Mesothelial cell of epicardium (in vitro differentiated cells): ENCODE measurements around the gene PLEKHA6. TPM values are rescaled to one million over a fixed set of nuclear protein-coding genes. Genes with fewer than 3 reads are reported as not detected.
A peak's percentile ranks its signal among the peaks of the same experiment; 100 is the strongest.

Source experiments
- DNase-seq, 2 experiments: peaks; one replicate each; pipeline ENCODE4 v3.0.0; 2021; ENCODE audit warnings: low spot score in 2 of 2; ENCODE audit not compliant: unreplicated experiment in 2 of 2
- H3K27ac Mint-ChIP-seq: 2 replicates; pipeline ENCODE4 v1.8.0; 2021; ENCODE audit warnings: mixed read lengths
- H3K27me3 Mint-ChIP-seq: 2 replicates; pipeline ENCODE4 v1.8.0; 2021; ENCODE audit warnings: low read depth, mixed read lengths
- H3K36me3 Mint-ChIP-seq: 2 replicates; pipeline ENCODE4 v1.8.0; 2021; ENCODE audit warnings: mixed read lengths
- H3K4me1 Mint-ChIP-seq: 2 replicates; pipeline ENCODE4 v1.8.0; 2021; ENCODE audit warnings: mixed read lengths
- H3K4me3 Mint-ChIP-seq: 2 replicates; pipeline ENCODE4 v1.8.0; 2021; ENCODE audit warnings: mild to moderate bottlenecking, moderate library complexity, mixed read lengths
- H3K9me3 Mint-ChIP-seq: 2 replicates; pipeline ENCODE4 v1.8.0; 2021; ENCODE audit warnings: mixed read lengths
- CTCF ChIP-seq: fragments of 200-600 bp; sonication (generic); IDR thresholded peaks from one replicate; pipeline ENCODE4 v1.5.0; 2021; ENCODE audit warnings: antibody characterized with exemption; ENCODE audit not compliant: unreplicated experiment
- total RNA-seq: library from RNA; stranded (reverse); gene quantifications from 3 replicates; pipeline ENCODE4 v1.2.1, GENCODE V29; 2021

PLEKHA6 gene
- total RNA-seq, 1 donor from 2014 or later: 29.7 TPM

GRCh38 chr1:204201348-204202040, 158.2 kb downstream of the PLEKHA6 start:
- Mint-ChIP-seq H3K27ac (no peak overlapping the region), H3K9me3 (no peaks in the 10 kb centered on the region), H3K36me3 (no peaks in the 10 kb centered on the region), H3K4me3 (no peak overlapping the region), H3K27me3 (peaks cover 13% of the 10 kb centered on the region), H3K4me1 (peaks cover 25% of the 10 kb centered on the region)
- TF ChIP-seq CTCF: no peak
- no peak for DNase-seq

- H3K4me1 Mint-ChIP-seq: peaks cover 23% of the 10 kb centered on the region
- H3K27ac Mint-ChIP-seq: no peak overlapping the region
- no peak overlapping the region for H3K4me3 Mint-ChIP-seq
- H3K27me3 Mint-ChIP-seq: peaks cover 10% of the 10 kb centered on the region
- DNase-seq: no peak
- H3K36me3 Mint-ChIP-seq: no peaks in the 10 kb centered on the region
- TF ChIP-seq CTCF: no peak
- H3K9me3 Mint-ChIP-seq: no peaks in the 10 kb centered on the region
Measured at GRCh38 chr1:204199579-204199978, 160.2 kb downstream of the PLEKHA6 start.

DNA sequence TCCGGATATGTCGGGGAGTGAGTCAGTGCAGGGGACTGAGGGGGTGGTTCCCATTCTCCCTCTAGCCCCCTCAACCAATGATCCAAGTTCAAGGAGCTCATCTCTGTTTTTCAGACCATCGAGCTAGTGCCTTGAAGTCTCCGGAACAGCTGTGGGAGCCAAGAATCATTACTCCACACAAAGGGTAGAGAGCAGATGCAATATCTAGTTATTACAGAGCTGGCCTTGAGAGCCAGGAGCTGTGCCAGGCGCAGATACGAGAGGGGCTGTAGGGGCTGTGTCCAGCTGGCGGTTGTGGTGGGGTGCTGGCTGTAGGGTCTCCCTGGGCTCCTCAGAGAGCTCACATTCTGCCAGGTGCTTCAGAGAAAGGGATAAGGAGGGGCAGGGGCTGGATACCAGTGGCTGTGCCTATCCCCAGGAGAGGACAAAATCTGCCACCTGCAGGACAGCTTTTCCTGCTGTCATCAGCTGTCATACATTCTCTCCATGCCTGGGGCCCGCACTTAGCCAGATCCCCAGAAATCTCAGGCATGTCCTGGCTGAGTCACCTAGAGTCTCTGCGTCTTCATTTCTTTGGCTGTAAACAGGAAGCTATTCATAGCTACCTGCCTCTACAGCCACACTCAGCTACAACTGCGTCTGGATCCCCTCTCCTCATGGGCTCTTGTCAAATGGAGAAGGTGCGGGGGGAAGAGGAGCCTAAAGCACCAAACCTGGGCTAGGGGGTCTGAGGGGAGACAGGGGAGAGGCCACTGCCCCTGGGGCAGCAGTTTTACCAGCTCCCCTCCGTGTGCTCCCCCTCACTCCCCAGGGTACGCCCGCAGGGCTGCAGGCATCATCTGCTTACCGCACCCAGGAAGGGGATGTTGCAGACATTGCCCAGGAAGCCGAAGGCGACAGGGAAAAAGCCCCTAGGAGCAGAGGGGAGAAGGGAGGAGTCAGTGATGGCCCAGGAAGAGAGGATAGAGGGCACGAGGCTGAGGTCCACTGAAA, 161.1 kb downstream of the PLEKHA6 start:
- H3K4me1 Mint-ChIP-seq: peaks cover 30% of the 10 kb centered on the region
- no peaks in the 10 kb centered on the region for H3K36me3 Mint-ChIP-seq
- no peak overlapping the region for H3K4me3 Mint-ChIP-seq
- H3K9me3 Mint-ChIP-seq: no peaks in the 10 kb centered on the region
- DNase-seq: no peak
- TF ChIP-seq CTCF: no peak
- H3K27ac Mint-ChIP-seq: peak overlapping the region; percentile 78
- H3K27me3 Mint-ChIP-seq: peaks cover 10% of the 10 kb centered on the region

DNA sequence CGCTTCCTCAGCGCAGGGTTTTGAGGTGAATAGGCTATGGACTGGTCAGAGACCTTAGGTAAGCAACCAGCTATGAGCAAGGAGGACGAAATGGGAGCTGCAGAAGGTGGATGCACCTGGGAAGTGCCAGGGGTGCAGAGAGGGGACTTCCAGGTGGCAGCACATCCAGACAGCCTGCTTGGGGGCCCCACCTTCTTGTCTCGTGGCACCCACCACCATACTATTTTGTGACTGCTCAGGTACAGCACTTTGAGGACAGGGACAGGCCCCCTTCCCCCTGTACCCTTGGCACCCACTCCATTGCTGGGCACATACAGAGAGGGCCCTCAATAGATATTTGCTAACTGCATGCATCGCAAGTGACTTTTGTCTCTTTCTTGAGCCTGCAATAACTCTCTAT, 162.7 kb downstream of the PLEKHA6 start:
- no peaks in the 10 kb centered on the region for H3K36me3 Mint-ChIP-seq
- no peak for DNase-seq
- no peak for TF ChIP-seq CTCF
- H3K9me3 Mint-ChIP-seq: no peaks in the 10 kb centered on the region
- H3K27ac Mint-ChIP-seq: no peak overlapping the region
- H3K4me3 Mint-ChIP-seq: no peak overlapping the region
- peaks cover 19% of the 10 kb centered on the region for H3K27me3 Mint-ChIP-seq
- H3K4me1 Mint-ChIP-seq: peaks cover 30% of the 10 kb centered on the region

GRCh38 chr1:204196068-204196795, 163.5 kb downstream of the PLEKHA6 start, which contains the start of gene KISS1:
TSS of gene KISS1 (minus strand) at chr1:204196491. CDS start at chr1:204192876, 3,615 bp downstream.
- DNase-seq: no peak
- Mint-ChIP-seq H3K27ac (no peak within 1 kb of the TSS), H3K27me3 (peaks cover 22% of the 10 kb centered on the region), H3K4me1 (peaks cover 32% of the 10 kb centered on the region), H3K4me3 (no peak within 1 kb of the TSS), H3K9me3 (no peaks in the 10 kb centered on the region), H3K36me3 (no peaks in the 10 kb centered on the region)
- no peak for TF ChIP-seq CTCF
